AG10803 (cell line): ENCODE measurements around the gene TEN1.

ENCODE experiments used
- DNase-seq: peaks from one replicate; pipeline ENCODE4 v3.0.0; 2010; ENCODE audit warnings: low read depth
- H3K4me3 ChIP-seq: 2 replicates; pipeline ENCODE4 v1.5.1; 2011; ENCODE audit warnings: mild to moderate bottlenecking, low read length, control low read depth
- CTCF ChIP-seq: conservative IDR thresholded peaks from 2 replicates; pipeline ENCODE4 v1.5.1; 2011; ENCODE audit warnings: mild to moderate bottlenecking, low read length, control low read depth, inconsistent platforms

TEN1 gene

DNA sequence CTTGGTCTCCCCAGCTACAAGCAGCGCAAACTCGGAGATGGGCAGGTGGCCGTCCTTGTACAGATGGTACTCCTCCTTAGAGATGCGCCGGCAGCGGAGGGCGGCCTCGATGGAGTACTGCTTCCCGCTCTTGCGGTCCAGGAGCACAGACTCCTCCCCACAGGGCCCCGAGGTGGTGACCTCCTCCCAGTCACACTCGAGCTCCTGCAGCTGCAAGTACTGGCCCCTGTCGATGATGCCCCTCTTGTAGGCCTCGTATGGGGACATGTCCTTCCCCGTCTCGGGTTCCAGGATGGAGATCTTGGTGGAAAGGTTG is 28.8 kb downstream of the TEN1 start:
- no peak for DNase-seq
- H3K4me3 ChIP-seq: no peak overlapping the region

DNA sequence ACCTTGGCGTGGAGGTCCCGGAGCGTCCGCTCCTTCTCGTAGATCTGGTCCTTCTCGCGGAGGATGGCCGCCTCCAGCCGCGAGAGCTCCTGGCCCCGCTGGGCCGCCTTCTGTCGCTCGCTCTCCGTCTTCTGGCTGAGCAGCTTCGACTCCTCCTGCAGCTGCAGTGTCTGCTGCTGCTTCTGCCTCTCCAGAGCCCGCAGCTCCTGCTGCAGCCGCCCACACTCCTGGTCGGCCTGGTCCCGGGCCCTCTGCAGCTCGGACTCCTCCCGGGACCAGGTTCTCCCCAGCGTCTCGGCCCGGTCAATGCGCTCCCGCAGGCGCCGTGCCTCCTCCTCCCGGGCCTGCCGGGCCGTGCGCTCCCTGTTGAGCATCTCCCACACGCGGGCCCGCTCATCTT is 29.2 kb downstream of the TEN1 start:
- no peak overlapping the region for H3K4me3 ChIP-seq
- no peak for DNase-seq
- no peak for TF ChIP-seq CTCF

More for the DNA sequence above, 28.8 kb downstream of the TEN1 start:
- no peak for TF ChIP-seq CTCF

- H3K4me3 ChIP-seq: no peak overlapping the region
- no peak for TF ChIP-seq CTCF
- DNase-seq: no peak
These were observed 29.8 kb downstream of the TEN1 start for GRCh38 chr17:76008630-76009425.

- no peak for DNase-seq
- H3K4me3 ChIP-seq: no peak overlapping the region
- no peak for TF ChIP-seq CTCF
These were observed 30.4 kb downstream of the TEN1 start for GRCh38 chr17:76009447-76009846.

DNA sequence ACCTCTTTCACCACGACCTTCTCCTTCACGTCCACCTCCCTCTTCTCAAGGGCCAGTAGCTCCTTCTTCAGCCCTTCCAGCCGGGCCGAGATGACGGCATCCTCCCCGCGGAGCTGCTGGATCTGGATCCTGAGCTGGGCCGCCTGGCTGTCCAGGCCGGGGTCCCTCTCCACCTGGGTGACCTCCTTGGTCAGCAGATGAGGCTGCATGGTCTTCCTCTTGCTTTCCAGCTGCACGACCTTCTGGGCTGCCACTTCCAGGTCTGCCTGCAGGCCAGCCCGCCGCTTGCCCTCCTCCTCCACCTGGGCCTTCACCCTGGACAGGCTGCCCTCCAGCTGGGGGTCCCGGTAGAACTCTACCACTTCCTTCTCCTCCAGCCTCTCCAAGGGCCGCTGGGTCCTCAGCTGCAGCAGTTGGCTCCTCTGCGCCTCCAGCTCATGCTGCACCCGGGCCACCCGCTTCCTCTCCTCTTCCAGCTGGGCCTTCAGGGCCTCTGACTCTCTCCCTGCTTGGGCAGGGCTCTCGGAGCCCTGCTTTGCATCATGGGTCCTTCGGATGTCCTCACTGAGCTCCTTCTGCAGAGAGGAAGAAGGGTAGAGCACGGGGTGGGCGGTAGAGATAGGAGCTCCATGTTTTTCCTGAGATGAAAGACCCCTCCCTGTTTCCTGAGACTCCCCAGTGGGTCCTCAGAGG is 31.1 kb downstream of the TEN1 start:
- no peak overlapping the region for H3K4me3 ChIP-seq
- no peak for DNase-seq
- no peak for TF ChIP-seq CTCF

- no peak for TF ChIP-seq CTCF
- DNase-seq: no peak
- H3K4me3 ChIP-seq: no peak overlapping the region
These were observed 32.9 kb downstream of the TEN1 start for GRCh38 chr17:76011951-76012350.

DNA sequence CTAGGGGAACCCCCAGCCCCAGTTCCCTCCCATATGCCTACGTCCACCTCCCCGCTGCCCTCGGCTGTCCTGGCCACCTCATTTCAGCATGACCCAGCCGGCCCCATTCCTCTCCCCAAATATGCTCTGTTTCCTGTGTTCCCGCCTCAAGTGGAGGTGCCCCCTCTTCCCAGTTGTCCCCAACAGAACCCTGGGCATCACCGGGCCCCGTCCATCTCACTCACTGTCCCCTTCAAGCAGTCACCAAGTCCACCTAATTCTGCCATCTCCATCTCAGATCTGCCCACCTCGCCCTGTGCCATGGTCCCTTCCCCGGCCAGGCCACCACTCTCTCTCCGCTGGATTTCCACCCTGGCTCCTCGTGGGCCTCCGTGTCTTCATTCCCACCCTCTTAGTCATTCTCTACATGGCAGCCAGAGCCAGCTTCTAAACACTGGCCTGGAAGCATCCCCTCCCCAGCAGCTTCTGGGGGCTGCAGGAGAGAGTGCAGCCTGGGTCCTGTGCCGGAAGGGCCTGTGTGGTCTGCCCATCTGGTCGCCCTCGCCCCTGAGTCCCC is 34.4 kb downstream of the TEN1 start:
- no peak overlapping the region for H3K4me3 ChIP-seq
- DNase-seq: no peak
- no peak for TF ChIP-seq CTCF
